Mesodermal cell (in vitro differentiated cells): ENCODE data around the gene POP5.
"Not testable (repeated sequence)": the region's sequence is repeated elsewhere in the genome, so short reads cannot be mapped to it uniquely, and the experiment has no call there.

Experiments used
- H3K27ac ChIP-seq: 2 replicates; pipeline ENCODE4 v1.7.0; 2013; ENCODE audit warnings: mild to moderate bottlenecking, low read depth, low read length, moderate library complexity; ENCODE audit not compliant: severe bottlenecking
- H3K36me3 ChIP-seq: 2 replicates; pipeline ENCODE4 v1.7.1; 2013; ENCODE audit warnings: mild to moderate bottlenecking, low read length, moderate library complexity; ENCODE audit not compliant: control insufficient read depth, insufficient read depth
- H3K4me1 ChIP-seq: one replicate; pipeline ENCODE4 v1.7.1; 2013; ENCODE audit warnings: mild to moderate bottlenecking, low read length; ENCODE audit not compliant: insufficient read depth, control insufficient read depth, poor library complexity, severe bottlenecking
- H3K4me3 ChIP-seq: 2 replicates; pipeline ENCODE4 v1.7.0; 2013; ENCODE audit warnings: low read length, control low read depth, mild to moderate bottlenecking; ENCODE audit not compliant: insufficient read depth, poor library complexity, severe bottlenecking; ENCODE audit errors: extremely low read depth
- H3K9me3 ChIP-seq: 2 replicates; pipeline ENCODE4 v1.7.1; 2013; ENCODE audit warnings: mild to moderate bottlenecking, low read length, moderate library complexity; ENCODE audit not compliant: control insufficient read depth
- WGBS, 2 experiments: methylation state at CpG; one replicate each; pipeline ENCODE4 v1.1.5; 2013; ENCODE audit warnings: missing lambda C conversion rate in 2 of 2; ENCODE audit not compliant: insufficient coverage in 2 of 2; 5-methylcytosine and 5-hydroxymethylcytosine counted together

Gene POP5

DNA sequence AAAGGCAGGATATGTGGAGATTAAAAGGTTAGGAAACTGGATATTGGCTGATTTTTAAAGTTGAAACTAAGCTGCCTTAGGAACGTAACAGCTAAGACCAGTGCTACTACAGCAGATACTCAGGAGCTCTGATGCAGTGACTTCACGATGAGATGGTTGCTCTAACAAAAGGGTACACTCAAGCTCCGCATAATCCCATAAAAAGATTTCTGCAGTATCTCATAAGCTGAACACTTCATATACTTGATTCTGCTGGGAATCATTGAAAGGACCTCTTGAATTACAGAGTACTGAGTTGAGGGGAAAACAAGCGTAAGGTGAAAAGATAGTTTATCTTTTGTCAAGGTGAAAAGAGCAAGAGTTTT is 43.4 kb downstream of the POP5 start:
- H3K4me1 ChIP-seq: peaks cover 8% of the 10 kb centered on the region
- WGBS, 2 experiments: 86 to 89% methylated on average over 3 of the region's 4 CpGs
- no peaks in the 10 kb centered on the region for H3K9me3 ChIP-seq
- peaks cover 68% of the 10 kb centered on the region for H3K36me3 ChIP-seq
- H3K4me3 ChIP-seq: no peak overlapping the region
- peak overlapping the region; percentile 26 for H3K27ac ChIP-seq

DNA sequence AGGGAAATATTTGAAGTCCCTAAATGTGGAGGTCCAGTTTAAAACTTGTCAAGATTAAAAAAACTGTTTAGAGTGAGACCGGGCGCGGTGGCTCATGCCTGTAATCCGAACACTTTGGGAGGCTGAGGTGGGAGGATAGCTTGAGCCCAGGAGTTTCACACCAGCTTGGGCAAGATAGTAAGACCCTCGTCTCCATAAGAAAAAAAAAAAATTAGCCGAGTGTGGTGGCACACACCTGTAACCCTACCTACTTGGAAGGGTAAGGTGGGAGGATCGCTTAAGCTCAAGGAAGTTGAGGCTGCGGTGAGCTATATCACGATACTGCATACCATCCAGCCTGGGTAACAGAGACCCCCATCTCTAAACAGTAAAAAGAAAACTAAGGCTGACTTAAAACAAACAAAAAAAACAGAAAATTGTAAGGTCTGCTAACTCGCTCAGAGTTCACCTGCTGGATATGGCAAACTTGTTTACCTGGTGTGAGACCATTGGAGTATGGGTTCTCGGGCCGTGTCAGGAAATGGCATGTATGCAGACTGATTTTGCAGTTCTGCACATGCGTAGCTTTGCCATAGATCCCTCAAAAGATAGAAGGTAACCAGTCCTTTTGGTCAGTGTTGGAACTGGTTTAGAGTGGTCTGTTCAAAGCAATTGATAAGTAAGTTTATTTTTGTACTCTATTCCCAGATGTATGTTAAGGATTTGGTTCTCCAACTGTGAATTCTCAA is 45.0 kb downstream of the POP5 start:
- Histone ChIP-seq H3K27ac (no peak overlapping the region), H3K4me3 (peak overlapping the region; percentile 97), H3K9me3 (no peaks in the 10 kb centered on the region), H3K4me1 (peaks cover 8% of the 10 kb centered on the region), H3K36me3 (peaks cover 52% of the 10 kb centered on the region)
- WGBS, 2 experiments: 93% methylated on average over 8 to 10 of the region's 13 CpGs

DNA sequence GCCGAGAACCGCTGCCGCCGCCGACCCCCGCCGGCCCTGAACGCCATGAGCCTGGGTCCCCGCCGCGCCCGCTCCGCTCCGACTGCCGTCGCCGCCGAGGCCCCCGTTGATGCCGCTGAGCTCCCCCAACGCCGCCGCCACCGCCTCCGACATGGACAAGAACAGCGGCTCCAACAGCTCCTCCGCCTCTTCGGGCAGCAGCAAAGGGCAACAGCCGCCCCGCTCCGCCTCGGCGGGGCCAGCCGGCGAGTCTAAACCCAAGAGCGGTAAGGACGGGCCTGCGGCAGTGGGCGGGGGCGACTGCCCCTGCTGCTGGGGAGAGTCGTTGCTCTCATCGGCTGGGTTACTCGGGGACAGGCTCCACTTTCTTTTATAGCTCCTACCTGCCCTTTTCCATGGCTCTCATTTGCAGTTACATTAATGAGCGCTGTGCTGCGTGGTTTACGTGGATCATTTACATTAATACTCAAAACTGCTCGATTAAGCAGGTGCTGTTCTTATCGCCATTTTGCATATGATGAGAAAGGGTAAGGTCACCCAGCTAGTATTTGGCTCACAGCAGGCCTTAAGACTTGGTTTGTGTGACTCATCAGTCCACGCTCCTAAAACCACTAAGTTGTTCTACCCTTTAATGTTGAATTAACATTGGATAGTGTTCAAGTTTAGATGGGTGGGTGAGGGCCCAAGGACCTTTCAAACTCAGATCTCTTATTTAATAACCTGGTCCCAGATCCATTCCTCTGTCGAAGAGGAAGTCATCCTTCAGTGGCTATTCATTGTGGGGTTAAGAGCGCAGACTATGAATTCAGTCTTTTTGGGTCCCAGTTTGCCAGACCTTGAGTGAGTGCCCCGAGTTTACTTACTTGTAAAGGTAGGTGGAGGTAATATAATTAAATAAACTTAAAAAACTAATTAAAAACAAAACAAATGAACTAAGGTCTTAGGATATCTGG is 46.2 kb downstream of the POP5 start:
- H3K4me3 ChIP-seq: peak overlapping the region; percentile 97
- 0 to 1% methylated on average over 43 of the region's 52 CpGs for WGBS, 2 experiments
- H3K4me1 ChIP-seq: peaks cover 8% of the 10 kb centered on the region
- H3K9me3 ChIP-seq: no peaks in the 10 kb centered on the region
- peaks cover 40% of the 10 kb centered on the region for H3K36me3 ChIP-seq
- H3K27ac ChIP-seq: peak overlapping the region; percentile 75

DNA sequence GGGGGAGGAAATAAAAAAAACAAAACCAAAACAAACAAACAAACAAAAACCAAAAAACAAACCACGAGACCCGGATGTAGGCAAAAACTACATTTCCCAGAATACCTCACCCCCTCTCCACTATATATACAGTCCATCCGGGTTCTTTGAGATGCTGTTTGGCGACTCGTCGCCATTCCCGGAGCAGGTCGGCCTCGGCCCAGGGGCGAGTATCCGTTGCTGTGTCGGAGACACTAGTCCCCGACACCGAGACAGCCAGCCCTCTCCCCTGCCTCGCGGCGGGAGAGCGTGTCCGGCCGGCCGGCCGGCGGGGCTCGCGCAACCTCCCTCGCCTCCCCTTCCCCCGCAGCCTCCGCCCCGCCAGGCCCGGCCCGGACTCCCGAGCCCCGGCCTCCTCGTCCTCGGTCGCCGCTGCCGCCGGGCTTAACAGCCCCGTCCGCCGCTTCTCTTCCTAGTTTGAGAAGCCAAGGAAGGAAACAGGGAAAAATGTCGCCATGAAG is 46.9 kb downstream of the POP5 start, which contains the start of gene RNF10:
Gene RNF10 (plus strand): TSS at position 154 of the 500 bp plus-strand sequence. CDS start 456 bp downstream, outside the sequence.
- Histone ChIP-seq H3K27ac (peak within 1 kb of the TSS; percentile 75), H3K36me3 (peaks cover 35% of the 10 kb centered on the region), H3K4me3 (peak within 1 kb of the TSS; percentile 97), H3K4me1 (peaks cover 11% of the 10 kb centered on the region), H3K9me3 (no peaks in the 10 kb centered on the region)
- 0% methylated on average over 28 to 33 of the region's 43 CpGs for WGBS, 2 experiments

DNA sequence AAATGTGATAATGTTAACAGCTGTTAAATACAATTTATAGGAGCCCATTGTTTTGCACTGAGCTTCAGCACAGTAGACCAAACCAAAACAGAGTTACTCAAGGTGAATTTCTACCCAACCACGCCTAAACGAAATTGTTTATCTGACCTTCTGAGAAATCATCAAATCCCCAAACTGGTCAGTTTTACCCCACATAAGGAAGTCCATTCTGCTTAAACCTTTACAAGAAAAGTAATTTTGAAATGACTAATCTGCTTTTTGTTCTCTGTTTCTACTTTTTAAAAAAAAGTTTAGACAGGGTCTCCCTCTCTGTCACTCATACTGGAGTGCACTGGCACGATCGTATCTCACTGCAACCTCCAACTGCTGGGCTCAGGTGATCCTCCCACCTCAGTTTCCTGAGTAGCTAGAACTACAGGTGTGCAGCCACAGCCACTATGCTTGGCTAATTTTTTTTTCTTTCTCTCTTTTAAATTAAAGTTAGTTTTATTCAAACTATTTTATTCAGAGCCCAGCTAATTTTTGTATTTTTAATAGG is 48.4 kb downstream of the POP5 start:
- Histone ChIP-seq H3K4me3 (no peak overlapping the region), H3K4me1 (peaks cover 3% of the 10 kb centered on the region), H3K36me3 (peaks cover 21% of the 10 kb centered on the region), H3K9me3 (no peaks in the 10 kb centered on the region), H3K27ac (no peak overlapping the region)
- 80 to 84% methylated on average over 2 to 3 of the region's 4 CpGs for WGBS, 2 experiments

DNA sequence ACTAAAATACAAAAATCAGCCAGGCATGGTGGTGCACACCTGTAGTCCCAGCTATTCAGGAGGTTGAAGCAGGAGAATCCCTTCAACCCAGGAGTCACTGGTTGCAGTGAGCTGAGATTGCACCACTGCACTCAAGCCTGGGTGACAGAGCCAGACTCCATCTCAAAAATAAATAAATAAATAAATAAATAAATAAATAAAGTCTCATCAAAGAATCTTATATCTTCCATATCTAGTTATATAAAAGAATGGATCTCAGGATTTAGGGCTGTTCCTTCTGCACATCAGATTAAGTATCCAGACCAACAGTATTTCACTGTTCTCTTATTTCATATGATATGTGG is 50.8 kb downstream of the POP5 start:
- H3K4me1 ChIP-seq, H3K4me3 ChIP-seq, H3K9me3 ChIP-seq, H3K36me3 ChIP-seq, H3K27ac ChIP-seq: not testable (repeated sequence)

DNA sequence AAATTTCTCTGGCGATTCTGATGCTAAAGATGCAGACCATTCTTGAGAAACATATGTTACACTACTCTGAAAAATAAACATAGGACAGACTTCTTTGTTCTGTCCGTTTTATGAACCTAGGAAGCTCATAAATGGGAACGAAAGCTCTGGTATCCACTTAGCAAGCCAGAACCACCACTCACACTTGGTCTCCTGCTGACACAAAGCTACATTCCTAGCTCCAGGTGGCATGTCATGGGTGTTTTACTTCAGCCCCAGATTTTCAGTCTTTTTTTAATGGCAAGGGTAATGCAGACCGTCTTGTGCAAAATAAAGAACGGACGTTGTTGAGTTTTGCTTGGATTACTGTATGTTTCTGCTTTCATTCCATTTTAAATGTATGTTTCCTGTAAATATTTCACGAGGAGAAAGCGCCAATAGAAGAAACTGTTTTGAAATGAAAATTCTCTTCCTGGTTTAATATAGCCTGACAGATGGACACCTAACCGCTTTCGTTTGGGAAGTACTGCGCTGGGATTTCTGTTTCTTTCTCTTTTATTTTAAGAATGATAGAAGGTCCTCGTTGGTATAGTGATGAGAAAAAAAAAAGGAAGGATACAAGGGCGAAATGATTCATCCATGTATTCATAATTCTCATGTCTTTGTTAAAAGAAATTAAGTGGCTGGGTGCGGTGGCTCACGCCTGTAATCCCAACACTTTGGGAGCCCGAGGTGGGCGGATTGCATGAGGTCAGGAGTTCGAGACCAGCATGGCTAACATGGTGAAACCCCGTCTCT is 51.4 kb downstream of the POP5 start:
- H3K36me3 ChIP-seq: peaks cover 4% of the 10 kb centered on the region
- H3K4me3 ChIP-seq: peak overlapping the region; percentile 61
- 76 to 79% methylated on average over 6 to 16 of the region's 19 CpGs for WGBS, 2 experiments
- no peaks in the 10 kb centered on the region for H3K9me3 ChIP-seq
- H3K4me1 ChIP-seq: peaks cover 3% of the 10 kb centered on the region
- peak overlapping the region; percentile 93 for H3K27ac ChIP-seq

GRCh38 chr12:120528861-120529525 is 52.2 kb downstream of the POP5 start, which contains the start of gene COQ5:
Gene COQ5 (minus strand): TSS chr12:120529158. CDS start chr12:120529141, 17 bp downstream.
- Histone ChIP-seq H3K9me3 (no peaks in the 10 kb centered on the region), H3K4me1 (peaks cover 3% of the 10 kb centered on the region), H3K27ac (peak within 1 kb of the TSS; percentile 93), H3K4me3 (peak within 1 kb of the TSS; percentile 61), H3K36me3 (peaks cover 4% of the 10 kb centered on the region)
- WGBS, 2 experiments: 1 to 2% methylated on average over 33 to 34 of the region's 38 CpGs
